HepG2 (cell line): ENCODE results near the gene LYRM4. TPM values are rescaled to one million over a fixed set of nuclear protein-coding genes. Genes with fewer than 3 reads are reported as not detected.
A peak's percentile ranks its signal among the peaks of the same experiment; 100 is the strongest.

Experiments
- DRAP1 ChIP-seq: IDR thresholded peaks from 2 replicates; pipeline ENCODE4 v1.6.1; 2016; ENCODE audit warnings: missing genetic modification reagents, missing compliant biosample characterization
- DZIP1 ChIP-seq: sonication (generic); formaldehyde crosslinking; IDR thresholded peaks from 2 replicates; pipeline ENCODE4 v1.5.0; 2020; ENCODE audit warnings: mild to moderate bottlenecking, missing genetic modification reagents
- HOXA3 ChIP-seq: sonication (generic); formaldehyde crosslinking; IDR thresholded peaks from 2 replicates; pipeline ENCODE4 v1.5.0; 2020; ENCODE audit warnings: missing genetic modification reagents
- NR2F1 ChIP-seq, 2 experiments: fragments of 450-650 bp in 1 of 2; formaldehyde crosslinking in 1 of 2; IDR thresholded peaks; 2 replicates each; pipeline versions ENCODE4 v1.5.0 to v1.6.1; 2016 to 2020; ENCODE audit warnings: mild to moderate bottlenecking in 1 of 2, missing compliant biosample characterization in 1 of 2, missing genetic modification reagents in 1 of 2, moderate library complexity in 1 of 2
- TFAP4 ChIP-seq: sonication (generic); IDR thresholded peaks from 2 replicates; pipeline ENCODE4 v1.6.1; 2016; ENCODE audit warnings: low read depth, borderline replicate concordance
- ZFP91 ChIP-seq: sonication (generic); formaldehyde crosslinking; IDR thresholded peaks from 2 replicates; pipeline ENCODE4 v1.9.0; 2022; ENCODE audit warnings: missing genetic modification reagents, mild to moderate bottlenecking, borderline replicate concordance
- ZNF12 ChIP-seq: sonication (generic); formaldehyde crosslinking; IDR thresholded peaks from 2 replicates; pipeline ENCODE4 v1.5.0; 2020; ENCODE audit warnings: missing genetic modification reagents
- ZNF18 ChIP-seq: sonication (generic); formaldehyde crosslinking; IDR thresholded peaks from 2 replicates; pipeline ENCODE4 v1.8.0; 2022; ENCODE audit warnings: mild to moderate bottlenecking, missing genetic modification reagents; ENCODE audit not compliant: insufficient replicate concordance
- ZNF180 ChIP-seq: sonication (generic); formaldehyde crosslinking; IDR thresholded peaks from 2 replicates; pipeline ENCODE4 v1.4.0; 2020; ENCODE audit warnings: low read depth, missing genetic modification reagents, borderline replicate concordance
- ZNF557 ChIP-seq: sonication (generic); formaldehyde crosslinking; IDR thresholded peaks from 2 replicates; pipeline ENCODE4 v1.4.0; 2020; ENCODE audit warnings: missing genetic modification reagents
- polyA plus RNA-seq, 8 experiments: library from polyadenylated mRNA; depleted of rRNA in 3 of 8; stranded (reverse) in 7 of 8; unstranded in 1 of 8; fragments of >200 nt; fragmentation: Illumina TruSeq in 4 of 8; extraction: Trizol in 4 of 8; gene quantifications; 2 replicates each; pipeline versions ENCODE4 v1.2.1 to v1.2.3, GENCODE V29; 2011 to 2016; ENCODE audit warnings: low read depth in 4 of 8, missing spikeins in 1 of 8, mixed read lengths in 1 of 8; ENCODE audit not compliant: insufficient read depth in 1 of 8
- total RNA-seq, 5 experiments: library from RNA; depleted of rRNA; stranded (reverse); fragments of >200 nt; fragmentation: Illumina TruSeq; extraction: Trizol; gene quantifications; 2 replicates each; pipeline ENCODE4 v1.2.3, GENCODE V29; 2016; ENCODE audit warnings: low read depth in 1 of 5
- TF ChIP-seq, protein P1 (sequence below): IDR thresholded peaks from 2 replicates; pipeline ENCODE4 v1.6.1; 2016; ENCODE audit warnings: low read depth
- TF ChIP-seq, protein P2 (sequence below), 2 experiments: sonication (generic) in 1 of 2; formaldehyde crosslinking in 1 of 2; IDR thresholded peaks; 2 replicates each; pipeline versions ENCODE4 v1.4.0 to v1.6.1; 2016 to 2020; ENCODE audit warnings: borderline replicate concordance in 1 of 2, low read depth in 1 of 2, mild to moderate bottlenecking in 1 of 2, missing genetic modification reagents in 1 of 2

Gene LYRM4
- total and polyA plus RNA-seq, 2 of the 13 experiments (the other 11 are each of a cell fraction or from before 2014, with no cell fraction given) = 64.6 to 67.5 TPM

DNA sequence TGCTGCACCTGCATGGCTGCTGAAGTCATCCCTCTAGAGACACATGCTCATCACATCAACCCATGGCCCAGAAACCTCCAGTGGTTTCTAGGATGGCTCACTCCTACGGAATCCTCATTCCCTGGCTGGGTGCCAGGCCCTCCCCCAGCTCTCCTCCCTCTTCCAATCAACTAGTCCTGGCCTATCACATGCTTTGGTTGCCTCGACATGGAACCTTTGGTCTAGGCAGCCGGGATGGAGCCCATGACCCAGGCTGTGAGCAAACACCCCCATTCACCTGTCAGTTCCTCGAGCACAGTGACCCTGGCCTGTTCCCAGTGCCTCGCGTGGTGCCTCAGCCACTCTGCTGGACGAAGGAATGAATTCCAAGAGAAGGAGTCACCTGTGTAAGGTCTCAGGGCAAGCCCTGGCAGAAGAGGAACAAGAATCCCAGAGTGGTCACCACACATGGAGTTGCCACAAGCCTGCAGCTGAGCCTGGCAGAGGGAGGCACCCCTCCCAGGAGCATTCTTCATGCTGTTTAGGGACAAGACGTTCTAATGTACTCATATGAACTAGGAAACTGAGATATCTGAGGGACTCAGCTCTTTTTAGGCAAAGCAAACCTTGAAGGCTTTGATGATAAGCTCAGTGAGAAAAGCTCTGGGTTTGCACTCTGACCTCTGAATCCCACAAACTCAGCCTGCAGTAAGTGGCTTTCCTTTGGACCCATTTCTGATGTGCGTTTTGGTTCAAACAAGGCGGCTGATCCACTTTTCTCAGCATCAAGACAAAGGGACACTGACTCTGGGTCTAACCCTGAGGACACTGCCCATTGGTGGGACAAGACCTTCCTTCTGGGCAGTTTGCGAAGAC lies 135.4 kb downstream of the LYRM4 start (continued):
- 0 out of 4 replicates have a peak, but pooled peaks of 1 of the 2 experiments have one; percentile 31 for TF ChIP-seq NR2F1 (CRISPR knock-in tag; IDR thresholded peaks at IDR 0.05)
- no peak for TF ChIP-seq ZNF180 (CRISPR knock-in tag)
- TF ChIP-seq ZNF12 (CRISPR knock-in tag) = no peak
- no peak for TF ChIP-seq ZNF557 (CRISPR knock-in tag)
- TF ChIP-seq TFAP4 = peak; percentile 30; the same call in 1 of the 2 replicates
- peak; percentile 49; the same call in 1 of the 2 replicates for TF ChIP-seq HOXA3
- TF ChIP-seq DZIP1 (CRISPR knock-in tag) = peak; percentile 38; the same call in 1 of the 2 replicates
- peak; percentile 68; the same call in 1 of the 2 replicates for TF ChIP-seq ZFP91 (CRISPR knock-in tag)
- TF ChIP-seq DRAP1 (CRISPR knock-in tag) = no peak
- TF ChIP-seq, protein P1, sequence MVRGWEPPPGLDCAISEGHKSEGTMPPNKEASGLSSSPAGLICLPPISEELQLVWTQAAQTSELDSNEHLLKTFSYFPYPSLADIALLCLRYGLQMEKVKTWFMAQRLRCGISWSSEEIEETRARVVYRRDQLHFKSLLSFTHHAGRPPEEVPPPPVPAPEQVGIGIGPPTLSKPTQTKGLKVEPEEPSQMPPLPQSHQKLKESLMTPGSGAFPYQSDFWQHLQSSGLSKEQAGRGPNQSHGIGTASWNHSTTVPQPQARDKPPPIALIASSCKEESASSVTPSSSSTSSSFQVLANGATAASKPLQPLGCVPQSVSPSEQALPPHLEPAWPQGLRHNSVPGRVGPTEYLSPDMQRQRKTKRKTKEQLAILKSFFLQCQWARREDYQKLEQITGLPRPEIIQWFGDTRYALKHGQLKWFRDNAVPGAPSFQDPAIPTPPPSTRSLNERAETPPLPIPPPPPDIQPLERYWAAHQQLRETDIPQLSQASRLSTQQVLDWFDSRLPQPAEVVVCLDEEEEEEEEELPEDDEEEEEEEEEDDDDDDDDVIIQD = peak; percentile 95
- TF ChIP-seq ZNF18 (CRISPR knock-in tag) = no peak
- TF ChIP-seq, protein P2, sequence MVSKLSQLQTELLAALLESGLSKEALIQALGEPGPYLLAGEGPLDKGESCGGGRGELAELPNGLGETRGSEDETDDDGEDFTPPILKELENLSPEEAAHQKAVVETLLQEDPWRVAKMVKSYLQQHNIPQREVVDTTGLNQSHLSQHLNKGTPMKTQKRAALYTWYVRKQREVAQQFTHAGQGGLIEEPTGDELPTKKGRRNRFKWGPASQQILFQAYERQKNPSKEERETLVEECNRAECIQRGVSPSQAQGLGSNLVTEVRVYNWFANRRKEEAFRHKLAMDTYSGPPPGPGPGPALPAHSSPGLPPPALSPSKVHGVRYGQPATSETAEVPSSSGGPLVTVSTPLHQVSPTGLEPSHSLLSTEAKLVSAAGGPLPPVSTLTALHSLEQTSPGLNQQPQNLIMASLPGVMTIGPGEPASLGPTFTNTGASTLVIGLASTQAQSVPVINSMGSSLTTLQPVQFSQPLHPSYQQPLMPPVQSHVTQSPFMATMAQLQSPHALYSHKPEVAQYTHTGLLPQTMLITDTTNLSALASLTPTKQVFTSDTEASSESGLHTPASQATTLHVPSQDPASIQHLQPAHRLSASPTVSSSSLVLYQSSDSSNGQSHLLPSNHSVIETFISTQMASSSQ (IDR thresholded peaks at IDR 0.05; ENCODE audit: low read depth) = no peak
- TF ChIP-seq, protein P2 (CRISPR knock-in tag; IDR thresholded peaks at IDR 0.05; ENCODE audit: borderline replicate concordance) = no peak
